Cardiac septum (tissue), 1 donor: Measurements from ENCODE around the gene CYP2J2. TPM values are rescaled to one million over a fixed set of nuclear protein-coding genes. Genes with fewer than 3 reads are reported as not detected.
A peak's percentile ranks its signal among the peaks of the same experiment; 100 is the strongest.
"Not testable (repeated sequence)": the region's sequence is repeated elsewhere in the genome, so short reads cannot be mapped to it uniquely, and the experiment has no call there.

ENCODE experiments used
- DNase-seq: peaks from one replicate; pipeline ENCODE4 v3.0.0-alpha.2; 2020; ENCODE audit warnings: low spot score
- intact Hi-C: fragments of 100-400 bp; cut with DNase I; formaldehyde crosslinking; loops from one replicate; pipeline ENCODE4 v1.14.0; 2022
- long read RNA-seq: library from polyadenylated mRNA; unstranded; transcript quantifications from one replicate; pipeline ENCODE4 v2.0.0, GENCODE V29; 2021
- total RNA-seq: library from RNA; stranded (reverse); fragmentation: NEBNext Ultra II Directional; extraction: Animal tissue kit (Norgen Biotek cat#: 25700); gene quantifications from one replicate; pipeline ENCODE4 v1.2.1, GENCODE V29; 2021
- donor health status: DM: no; HTN: no; CAD: no.

Gene CYP2J2, protein sequence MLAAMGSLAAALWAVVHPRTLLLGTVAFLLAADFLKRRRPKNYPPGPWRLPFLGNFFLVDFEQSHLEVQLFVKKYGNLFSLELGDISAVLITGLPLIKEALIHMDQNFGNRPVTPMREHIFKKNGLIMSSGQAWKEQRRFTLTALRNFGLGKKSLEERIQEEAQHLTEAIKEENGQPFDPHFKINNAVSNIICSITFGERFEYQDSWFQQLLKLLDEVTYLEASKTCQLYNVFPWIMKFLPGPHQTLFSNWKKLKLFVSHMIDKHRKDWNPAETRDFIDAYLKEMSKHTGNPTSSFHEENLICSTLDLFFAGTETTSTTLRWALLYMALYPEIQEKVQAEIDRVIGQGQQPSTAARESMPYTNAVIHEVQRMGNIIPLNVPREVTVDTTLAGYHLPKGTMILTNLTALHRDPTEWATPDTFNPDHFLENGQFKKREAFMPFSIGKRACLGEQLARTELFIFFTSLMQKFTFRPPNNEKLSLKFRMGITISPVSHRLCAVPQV
- 160 TPM for total RNA-seq
- long read RNA-seq, transcript CYP2J2-201 (9 exons, 1,896 nt), result major isoform, 119 of 157 reads
- long read RNA-seq, partial matches to known transcripts, result 16 of 157 reads
- long read RNA-seq, other reads (novel, unspliced or antisense), result 19 of 157 reads

DNA sequence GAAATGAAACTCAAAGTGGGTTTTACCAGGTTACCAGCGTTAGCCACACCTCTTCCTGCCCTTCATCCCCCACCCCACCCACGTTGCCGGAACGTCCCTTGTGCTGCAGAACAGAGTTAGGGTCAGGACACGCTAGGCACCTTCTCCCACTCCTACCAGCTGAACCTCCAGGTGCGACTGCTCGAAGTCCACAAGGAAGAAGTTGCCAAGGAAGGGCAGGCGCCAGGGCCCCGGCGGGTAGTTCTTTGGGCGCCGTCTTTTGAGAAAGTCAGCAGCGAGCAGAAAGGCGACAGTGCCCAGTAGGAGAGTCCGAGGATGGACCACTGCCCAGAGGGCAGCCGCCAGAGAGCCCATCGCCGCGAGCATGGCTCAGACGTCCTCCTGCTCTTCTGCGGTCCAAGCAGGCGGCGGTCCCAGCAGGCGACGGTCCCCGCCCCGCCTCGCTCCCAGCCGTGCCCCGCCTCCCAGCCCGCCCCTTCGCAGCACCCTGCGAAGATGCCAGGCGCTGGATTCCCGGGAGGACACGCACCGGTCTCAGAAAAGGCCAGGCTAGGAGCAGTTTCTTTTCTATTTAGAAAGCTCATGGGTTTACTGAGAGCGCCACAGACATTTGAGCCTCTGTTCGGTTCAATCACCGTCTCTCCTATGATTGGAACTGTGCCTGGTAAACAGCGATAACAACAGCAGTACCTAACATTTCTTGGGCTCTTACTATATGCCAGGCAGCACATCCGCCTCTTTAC is at the start of gene CYP2J2:
CYP2J2 (minus strand) TSS at position 393 of the 743 bp plus-strand sequence; CDS start at position 366, 27 bp downstream.
- intact Hi-C loops, result no loop called here
- DNase-seq, result peak; percentile 89

DNA sequence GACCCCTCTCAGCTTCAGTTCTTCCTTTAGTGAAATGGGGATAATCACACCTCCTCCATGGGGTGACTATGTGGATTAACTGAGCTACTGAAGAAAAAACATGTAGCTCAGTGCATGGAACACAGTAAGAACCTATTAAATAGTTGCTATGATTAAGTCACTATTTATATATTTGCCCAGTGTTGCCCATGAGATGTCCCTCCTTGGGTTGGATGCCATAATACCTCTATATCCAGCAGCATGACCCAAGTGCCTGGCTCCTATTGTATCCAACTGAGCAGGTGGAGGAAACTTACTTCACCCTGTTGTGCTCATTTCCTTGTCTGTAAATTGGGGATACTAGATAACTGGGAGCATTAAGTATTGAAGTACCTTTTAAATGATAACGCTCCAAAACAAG is 47.1 kb upstream of the CYP2J2 start:
- DNase-seq, result no peak
- intact Hi-C loops, result loop anchor here (10.0 kb wide), 3 partner anchors 161 to 1881 kb away; no protein-coding TSS in a partner anchor

DNA sequence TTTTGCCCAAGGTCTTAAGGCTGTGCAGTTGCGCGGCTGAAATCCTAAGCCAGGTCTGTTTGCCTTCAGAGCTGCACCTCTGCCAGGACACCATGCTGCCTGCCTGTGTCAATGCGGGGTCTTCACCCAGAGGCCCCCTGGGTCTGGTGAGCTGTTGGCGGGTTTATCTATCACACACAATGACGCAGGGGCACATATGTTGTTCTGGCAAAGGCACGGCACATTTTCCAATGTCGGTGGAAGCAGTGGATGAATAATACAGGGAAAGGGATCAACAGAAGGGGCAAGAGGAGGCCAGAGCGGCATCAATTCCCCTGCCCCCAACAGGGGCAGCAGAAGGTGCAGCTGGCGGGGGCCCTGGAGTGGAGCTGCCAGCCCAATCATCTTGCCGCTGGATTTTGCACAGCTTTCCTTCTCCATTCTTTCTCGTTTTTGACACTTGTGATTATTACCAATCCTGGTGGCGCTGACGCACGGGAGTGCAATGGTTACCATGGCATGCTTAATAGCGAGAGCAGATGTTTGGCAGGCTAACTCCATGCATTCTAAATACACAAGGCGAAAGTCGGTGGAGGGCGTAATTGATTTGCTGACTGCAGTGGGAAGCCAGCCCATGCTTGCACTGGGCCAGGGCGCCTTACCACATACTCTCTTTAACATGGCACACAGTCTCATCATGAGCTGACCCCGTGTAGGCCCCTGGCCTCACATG is 45.8 kb upstream of the CYP2J2 start:
- intact Hi-C loops, result loop anchor here (10.0 kb wide), 3 partner anchors 162 to 1882 kb away; no protein-coding TSS in a partner anchor
- no peak for DNase-seq

DNA sequence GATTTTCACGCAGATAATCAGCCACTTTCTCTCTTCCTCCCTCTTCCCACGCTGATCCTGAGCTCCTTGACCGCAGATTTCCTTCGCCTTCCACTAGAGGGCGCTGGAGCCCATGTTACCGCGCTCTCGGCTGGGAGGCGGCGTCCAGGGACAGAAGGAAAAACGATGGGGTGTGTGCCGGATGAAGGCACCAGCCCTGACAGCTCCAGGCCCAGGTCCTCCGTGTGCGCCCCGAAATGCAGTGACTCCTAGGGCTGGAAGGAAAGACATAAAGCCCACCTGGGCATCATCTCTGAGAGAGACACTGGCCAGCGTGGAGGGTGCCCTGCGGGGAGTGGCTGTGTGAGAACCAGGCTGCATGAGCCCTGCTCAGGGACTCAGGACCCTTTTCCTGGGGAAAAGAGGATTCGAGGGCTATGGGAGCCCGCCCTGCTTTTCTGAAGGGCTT is 44.9 kb upstream of the CYP2J2 start:
- peak; percentile 83 for DNase-seq
- intact Hi-C loops, result loop anchor here (10.0 kb wide), 3 partner anchors 163 to 1883 kb away; no protein-coding TSS in a partner anchor

DNA sequence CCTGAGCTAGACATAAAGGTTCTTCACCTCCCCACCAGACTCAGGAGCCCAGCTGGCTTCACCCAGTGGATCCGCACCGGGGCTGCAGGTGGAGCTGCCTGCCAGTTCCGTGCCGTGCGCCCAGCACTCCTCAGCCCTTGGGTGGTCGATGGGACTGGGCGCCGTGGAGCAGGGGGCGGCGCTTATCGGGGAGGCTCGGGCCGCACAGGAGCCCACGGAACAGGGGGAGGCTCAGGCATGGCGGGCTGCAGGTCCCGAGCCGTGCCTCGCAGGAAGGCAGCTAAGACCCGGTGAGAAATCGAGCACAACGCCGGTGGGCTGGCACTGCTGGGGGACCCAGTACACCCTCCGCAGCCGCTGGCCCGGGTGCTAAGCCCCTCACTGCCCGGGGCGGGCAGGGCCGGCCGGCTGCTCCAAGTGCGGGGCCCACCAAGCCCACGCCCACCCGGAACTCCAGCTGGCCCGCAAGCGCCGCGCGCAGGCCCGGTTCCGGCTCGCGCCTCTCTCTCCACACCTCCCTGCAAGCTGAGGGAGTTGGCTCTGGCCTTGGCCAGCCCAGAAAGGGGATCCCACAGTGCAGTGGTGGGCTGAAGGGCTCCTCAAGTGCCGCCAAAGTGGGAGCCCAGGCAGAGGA is 43.1 kb upstream of the CYP2J2 start:
- intact Hi-C loops, result loop anchor here (10.0 kb wide), 3 partner anchors 165 to 1885 kb away; no protein-coding TSS in a partner anchor

DNA sequence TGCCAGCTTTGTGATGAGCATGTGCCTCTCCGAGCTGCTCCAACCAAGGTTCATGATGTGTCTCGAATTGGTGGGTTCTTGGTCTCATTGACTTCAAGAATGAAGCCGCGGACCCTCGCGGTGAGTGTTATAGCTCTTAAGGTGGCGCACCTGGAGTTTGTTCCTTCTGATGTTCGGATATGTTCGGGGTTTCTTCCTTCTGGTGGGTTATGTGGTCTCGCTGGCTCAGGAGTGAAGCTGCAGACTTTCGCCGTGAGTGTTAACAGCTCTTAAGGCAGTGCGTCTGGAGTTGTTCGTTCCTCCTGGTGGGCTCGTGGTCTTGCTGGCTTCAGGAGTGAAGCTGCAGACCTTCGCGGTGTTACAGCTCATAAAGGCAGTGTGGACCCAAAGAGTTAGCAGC is 42.2 kb upstream of the CYP2J2 start:
- DNase-seq, intact Hi-C loops: not testable (repeated sequence)

More for the DNA sequence above, 43.1 kb upstream of the CYP2J2 start:
- DNase-seq, result not testable (repeated sequence)

DNA sequence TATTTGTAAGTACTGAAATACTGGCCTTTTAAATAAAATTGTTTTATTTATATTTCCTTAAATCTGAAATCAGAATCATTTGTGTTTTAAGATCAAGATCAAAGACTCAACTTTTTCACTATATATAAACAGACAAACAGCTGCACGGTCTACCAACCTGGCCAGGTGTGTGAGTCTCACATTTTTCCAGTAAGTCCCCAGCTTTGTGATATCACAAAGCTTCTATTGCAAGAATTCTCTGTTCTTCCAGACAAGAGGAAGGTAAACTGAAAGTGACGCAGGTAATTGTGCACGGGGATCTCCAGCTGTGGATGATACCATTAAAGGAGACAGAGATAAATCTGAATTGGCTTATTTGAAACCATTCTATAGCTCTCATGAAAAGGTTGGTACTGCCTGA is 41.2 kb upstream of the CYP2J2 start:
- no peak for DNase-seq
- intact Hi-C loops, result no loop called here

DNA sequence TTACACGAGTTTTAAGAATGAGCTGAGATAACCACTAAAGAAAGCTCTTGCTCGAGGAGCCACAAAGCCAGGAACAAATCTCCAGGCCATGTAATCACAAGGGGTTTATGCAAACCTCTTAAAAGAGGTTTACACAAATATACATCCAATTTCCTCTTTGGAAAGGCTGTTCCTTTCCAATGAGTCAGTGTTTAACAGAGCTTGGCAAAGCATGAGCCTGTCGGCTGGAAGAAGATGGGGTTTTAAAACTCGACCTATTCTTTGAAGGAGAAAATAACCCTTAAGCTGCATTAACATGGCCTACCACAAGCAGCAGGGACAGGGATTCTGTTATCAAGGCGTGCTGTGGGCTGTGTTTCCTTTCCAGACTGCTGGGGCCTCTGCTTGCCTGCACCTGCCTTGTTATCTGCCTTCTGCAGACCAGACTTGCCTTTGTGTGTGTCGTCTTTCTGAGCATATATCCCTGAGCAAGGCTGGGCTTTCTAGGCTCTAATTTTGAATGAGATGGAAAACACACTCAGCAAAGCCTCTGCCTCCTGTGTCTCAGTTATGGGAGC is 40.6 kb upstream of the CYP2J2 start:
- DNase-seq, result no peak
- intact Hi-C loops, result no loop called here

DNA sequence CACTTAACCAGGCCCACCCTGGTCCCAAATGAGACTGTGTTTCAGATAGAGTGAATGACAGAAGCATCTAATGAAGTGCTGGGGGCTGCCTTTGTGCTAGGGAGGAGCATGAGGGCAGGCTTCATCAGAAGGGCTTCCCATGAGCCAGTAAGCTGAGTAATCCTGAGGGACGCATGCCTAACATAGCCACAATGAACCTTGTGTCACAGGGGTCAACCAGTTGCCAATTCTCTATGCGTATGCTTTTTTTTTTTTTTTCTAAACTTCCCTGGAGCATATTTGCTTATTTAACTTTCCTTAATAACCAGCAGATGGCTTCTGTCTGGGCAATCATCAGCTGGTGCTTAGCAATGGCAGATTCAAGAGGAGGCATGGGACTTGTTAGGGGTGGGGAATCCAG is 25.5 kb upstream of the CYP2J2 start:
- intact Hi-C loops, result no loop called here
- no peak for DNase-seq

DNA sequence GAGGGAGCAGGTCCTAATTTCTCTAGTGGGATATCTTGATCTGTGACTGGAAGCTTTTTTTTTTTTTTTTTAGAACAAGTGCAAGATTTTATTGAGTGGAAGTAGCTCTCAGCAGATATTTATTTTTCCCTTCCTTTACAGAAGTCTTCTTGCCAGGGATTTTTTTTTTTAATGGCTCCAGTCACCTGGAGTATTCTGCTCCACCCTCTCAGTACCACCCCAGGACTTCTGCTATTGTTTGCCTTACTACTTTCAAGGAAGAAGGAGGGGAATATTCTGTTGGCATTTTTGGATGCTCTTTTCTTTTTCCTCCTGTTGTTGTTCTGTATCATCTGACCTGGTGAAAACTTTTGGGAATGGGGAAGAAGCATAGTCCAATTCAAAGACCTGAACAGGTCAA is 23.1 kb upstream of the CYP2J2 start:
- intact Hi-C loops, result no loop called here
- no peak for DNase-seq

DNA sequence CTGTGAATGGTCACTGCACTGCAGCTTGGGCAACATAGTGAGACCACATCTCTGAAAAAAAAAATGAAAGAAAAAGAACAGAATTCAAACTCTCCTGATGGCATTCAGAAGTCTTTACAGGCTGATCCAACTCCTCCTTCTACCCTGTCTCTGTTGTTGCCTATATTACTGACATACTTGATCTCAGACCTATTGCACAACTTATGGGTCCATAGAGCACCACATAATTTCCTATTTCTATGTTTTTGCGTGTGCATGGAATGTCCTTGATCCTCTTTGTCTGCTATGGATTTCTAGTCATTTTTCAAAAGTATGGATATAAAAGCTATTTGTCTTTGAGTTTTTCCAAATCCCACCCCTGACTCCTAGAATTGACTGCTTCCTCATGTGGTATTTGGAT is 22.4 kb upstream of the CYP2J2 start:
- intact Hi-C loops, result loop anchor here (1.0 kb wide), 1 partner anchor 70 kb away; no protein-coding TSS in a partner anchor
- DNase-seq, result no peak

DNA sequence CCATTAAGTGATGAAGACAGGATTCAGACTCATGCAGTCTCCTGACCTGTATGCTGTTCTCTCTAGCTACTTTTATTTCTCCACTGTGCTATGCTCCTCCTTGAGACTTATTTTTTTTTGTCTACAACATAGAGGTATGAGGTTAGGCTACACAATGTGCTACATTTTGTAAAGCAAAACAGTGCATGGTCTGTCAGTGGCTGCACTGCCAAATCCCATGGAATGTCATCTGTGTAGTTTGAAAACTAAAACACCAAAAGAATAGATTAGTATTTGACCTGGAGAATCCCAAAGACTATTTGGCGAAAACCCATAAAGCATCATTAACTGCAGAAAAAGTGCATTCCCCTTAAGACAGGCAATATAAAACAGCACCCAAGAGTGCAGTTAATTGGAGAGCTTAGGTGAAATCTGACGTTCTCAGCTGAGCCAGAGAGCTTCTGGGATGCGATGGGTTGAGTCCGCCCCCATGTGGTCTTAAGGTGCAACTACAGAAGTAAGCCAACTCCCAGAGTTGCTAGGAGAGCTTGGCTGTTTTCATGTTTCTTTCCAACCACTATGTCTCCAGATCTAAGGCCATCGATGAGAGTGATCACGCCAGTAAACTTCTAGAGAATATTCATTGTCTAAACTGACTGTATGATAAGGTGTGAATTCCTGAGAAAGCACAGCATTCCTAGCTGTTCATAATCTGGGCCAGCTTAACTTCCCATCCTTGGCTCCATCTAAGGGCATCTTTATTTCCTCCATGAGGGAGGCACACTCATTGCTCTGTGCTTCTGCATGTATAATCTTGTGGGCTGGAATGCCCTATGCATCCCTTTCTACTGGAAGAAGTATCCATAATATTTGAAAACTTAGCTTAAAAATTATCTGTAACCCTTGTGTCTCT is 20.7 kb upstream of the CYP2J2 start:
- intact Hi-C loops, result no loop called here
- DNase-seq, result no peak

DNA sequence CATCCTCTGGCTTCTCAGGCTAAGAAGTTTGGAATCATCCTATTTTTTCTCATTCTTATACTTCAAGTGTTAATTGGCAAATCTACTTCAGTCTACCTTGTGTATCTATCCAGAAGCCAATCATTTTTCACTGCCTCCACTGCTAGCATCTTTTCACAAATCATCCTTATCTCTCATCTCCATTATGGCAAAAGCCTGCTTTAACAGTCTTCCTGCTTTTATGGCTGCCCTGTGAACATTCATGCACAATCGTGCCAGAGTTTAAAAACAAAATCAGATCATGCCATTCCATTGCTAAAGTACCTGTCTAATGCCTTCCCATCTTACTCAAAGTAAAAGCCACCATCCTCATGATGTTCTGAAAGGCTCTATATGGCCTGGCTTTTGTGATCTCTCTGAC is 19.2 kb upstream of the CYP2J2 start:
- intact Hi-C loops, result no loop called here
- DNase-seq, result no peak

DNA sequence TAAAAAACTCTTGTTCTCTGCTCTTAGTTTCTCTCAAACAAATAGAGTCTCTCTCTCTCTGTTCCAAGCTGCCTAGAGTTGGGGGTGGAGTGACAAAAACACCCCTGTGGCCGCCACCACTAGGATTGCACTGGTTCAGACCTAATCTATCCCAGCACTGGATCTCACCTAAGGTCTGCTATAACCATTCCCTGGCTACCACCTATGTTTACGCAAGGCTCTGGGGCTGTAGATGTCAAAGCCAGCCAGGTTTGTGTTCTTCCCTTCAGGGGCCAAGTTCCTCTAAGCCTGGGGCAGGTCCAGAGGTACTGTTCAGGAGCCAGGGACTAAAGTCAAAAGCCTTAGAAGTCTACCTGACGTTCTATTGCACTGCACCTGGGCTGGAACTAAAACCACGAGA is 12.8 kb upstream of the CYP2J2 start:
- no peak for DNase-seq
- intact Hi-C loops, result no loop called here

DNA sequence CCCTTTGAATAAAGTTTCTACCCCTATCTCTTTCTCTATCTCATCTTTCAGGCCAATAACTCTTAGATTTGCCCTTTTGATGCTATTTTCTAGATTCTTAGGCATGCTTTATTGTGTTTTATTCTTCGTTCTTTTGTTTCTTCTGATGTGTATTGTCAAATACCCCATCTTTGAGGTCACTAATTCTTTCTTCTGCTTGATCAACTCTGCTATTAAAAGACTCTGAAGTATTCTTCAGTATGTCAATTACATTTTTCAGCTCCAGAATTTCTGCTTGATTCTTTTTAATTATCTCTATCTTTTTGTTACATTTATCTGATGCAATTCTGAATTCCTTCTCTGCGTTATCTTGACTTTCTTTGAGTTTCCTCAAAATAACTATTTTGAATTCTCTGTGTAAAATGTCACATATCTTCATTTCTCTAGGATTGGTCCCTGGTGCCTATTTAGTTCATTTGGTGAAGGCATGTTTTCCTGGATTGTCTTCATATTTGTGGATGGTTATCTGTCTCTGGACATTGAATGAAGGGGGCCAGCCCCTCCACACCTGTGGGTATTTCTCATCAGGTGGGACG is 11.2 kb upstream of the CYP2J2 start:
- intact Hi-C loops, result no loop called here
- no peak for DNase-seq

DNA sequence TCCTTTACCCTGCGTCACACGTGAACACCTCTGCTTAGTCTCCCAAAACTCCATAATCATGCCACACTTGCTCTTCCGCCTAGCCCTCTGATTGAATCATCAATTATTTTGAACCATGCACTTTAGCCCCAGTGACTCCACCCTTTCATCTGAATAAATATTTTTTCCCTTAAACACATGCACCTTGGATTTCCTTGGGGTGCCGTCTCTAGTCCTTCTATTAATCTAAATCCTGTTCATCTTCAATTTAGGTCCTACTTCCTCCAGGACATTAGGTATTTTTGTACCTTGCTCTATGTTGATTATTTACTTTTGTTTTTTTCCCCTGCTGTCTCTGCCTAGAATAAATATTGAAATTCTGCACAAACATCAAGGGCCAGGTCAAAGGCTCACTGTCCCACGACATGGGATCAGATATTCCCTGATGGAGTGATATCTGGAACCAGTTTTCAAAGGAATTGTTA is 9.8 kb upstream of the CYP2J2 start:
- DNase-seq, result no peak
- intact Hi-C loops, result no loop called here

DNA sequence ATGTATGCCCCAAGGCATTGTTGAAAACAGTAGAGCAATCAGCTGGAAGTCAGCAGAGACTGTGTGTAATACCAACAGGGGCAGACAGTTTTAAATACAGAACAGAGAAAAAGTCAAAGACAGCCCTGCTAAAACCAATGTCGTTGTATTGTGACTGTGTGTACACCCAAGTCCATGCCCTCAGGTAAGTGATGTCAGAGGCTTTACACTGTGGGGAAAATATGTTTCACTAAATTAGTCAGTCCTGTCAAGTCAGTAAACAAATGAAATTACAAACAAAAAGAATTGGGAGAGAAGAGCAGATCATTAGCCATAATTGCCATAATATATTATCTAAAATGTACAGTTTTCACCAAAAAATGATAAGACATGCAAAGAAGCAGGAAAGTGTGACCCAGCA is 2.4 kb upstream of the CYP2J2 start:
- DNase-seq, result no peak
- intact Hi-C loops, result no loop called here
